Renal cortical epithelial cell (primary cell): ENCODE measurements around the gene KLHDC8B. TPM values are rescaled to one million over a fixed set of nuclear protein-coding genes. Genes with fewer than 3 reads are reported as not detected.
"Not testable (repeated sequence)": the region's sequence is repeated elsewhere in the genome, so short reads cannot be mapped to it uniquely, and the experiment has no call there.

Source experiments
- DNase-seq: peaks from one replicate; pipeline ENCODE4 v3.0.0-alpha.2; 2011; ENCODE audit warnings: low read depth
- total RNA-seq: library from RNA; depleted of rRNA; stranded (reverse); fragments of >200 nt; gene quantifications from 2 replicates; pipeline ENCODE4 v1.2.3, GENCODE V29; 2014

Gene KLHDC8B
- total RNA-seq, 1 donor from 2014 or later: 26.6 TPM

- DNase-seq: no peak
These were observed 12.5 kb downstream of the KLHDC8B start for GRCh38 chr3:49183873-49184272.

- no peak for DNase-seq
These were observed 20.3 kb downstream of the KLHDC8B start for GRCh38 chr3:49191741-49192140.

- no peak for DNase-seq
These were observed 26.8 kb downstream of the KLHDC8B start for GRCh38 chr3:49198161-49198560.

- DNase-seq: no peak
These were observed 27.3 kb downstream of the KLHDC8B start for GRCh38 chr3:49198611-49199230.

- peak; percentile 67 for DNase-seq
These were observed 28.0 kb downstream of the KLHDC8B start for GRCh38 chr3:49199239-49199899.

- DNase-seq: no peak
These were observed 28.5 kb downstream of the KLHDC8B start for GRCh38 chr3:49199900-49200281.

GRCh38 chr3:49213541-49213943 is 42.1 kb downstream of the KLHDC8B start:
- DNase-seq: no peak

- DNase-seq: no peak
These were observed 42.6 kb downstream of the KLHDC8B start for GRCh38 chr3:49213998-49214397.

- DNase-seq: not testable (repeated sequence)
These were observed 45.3 kb downstream of the KLHDC8B start for GRCh38 chr3:49216687-49217086.

- not testable (repeated sequence) for DNase-seq
These were observed 45.7 kb downstream of the KLHDC8B start for GRCh38 chr3:49217108-49217507.

GRCh38 chr3:49217688-49218470 is 46.5 kb downstream of the KLHDC8B start:
- no peak for DNase-seq

GRCh38 chr3:49218471-49218989 is 47.1 kb downstream of the KLHDC8B start:
- peak; percentile 99 for DNase-seq

GRCh38 chr3:49219132-49219531 is 47.7 kb downstream of the KLHDC8B start:
- DNase-seq: no peak

- not testable (repeated sequence) for DNase-seq
These were observed 49.7 kb downstream of the KLHDC8B start for GRCh38 chr3:49220985-49221563.

- no peak for DNase-seq
These were observed 50.6 kb downstream of the KLHDC8B start for GRCh38 chr3:49222002-49222401.

Other genes with a start within 250 kb of the KLHDC8B start
- 22.7 and 47.1 TPM in 2 replicates for gene P4HTM, start 181.4 kb upstream of the KLHDC8B start, total RNA-seq
- 69.8 and 134 TPM in 2 replicates for gene WDR6, start 164.2 kb upstream of the KLHDC8B start, total RNA-seq
- 54.4 and 64.5 TPM in 2 replicates for gene DALRD3, start 153.0 kb upstream of the KLHDC8B start, total RNA-seq
- gene NDUFAF3, start 149.5 kb upstream of the KLHDC8B start, total RNA-seq: 50.5 and 66.9 TPM in 2 replicates
- 135 and 218 TPM in 2 replicates for gene IMPDH2, start 142.2 kb upstream of the KLHDC8B start, total RNA-seq
- 55.3 and 94.3 TPM in 2 replicates for gene QRICH1, start 77.5 kb upstream of the KLHDC8B start, total RNA-seq
- gene QARS1, start 66.8 kb upstream of the KLHDC8B start, total RNA-seq: 316 and 381 TPM in 2 replicates
- gene USP19, start 50.8 kb upstream of the KLHDC8B start, total RNA-seq: 39.2 and 68.0 TPM in 2 replicates
- gene LAMB2, start 38.5 kb upstream of the KLHDC8B start, total RNA-seq: 262 and 645 TPM in 2 replicates
- gene CCDC71, start 5.3 kb upstream of the KLHDC8B start, total RNA-seq: 15.1 and 28.7 TPM in 2 replicates
- gene C3orf62, start 105.6 kb downstream of the KLHDC8B start, total RNA-seq: 1.6 and 3.6 TPM in 2 replicates
- 6.9 and 38.7 TPM in 2 replicates for gene USP4, start 168.5 kb downstream of the KLHDC8B start, total RNA-seq
- gene GPX1, start 186.8 kb downstream of the KLHDC8B start, total RNA-seq: 288 and 368 TPM in 2 replicates
- gene RHOA, start 240.4 kb downstream of the KLHDC8B start, total RNA-seq: 525 and 698 TPM in 2 replicates
- gene TCTA, start 240.8 kb downstream of the KLHDC8B start, total RNA-seq: 14.8 and 32.6 TPM in 2 replicates